WERI-Rb-1 (cell line): ENCODE measurements around the gene ESYT2.
A peak's percentile ranks its signal among the peaks of the same experiment; 100 is the strongest.

Experiments
- DNase-seq: peaks from one replicate; pipeline ENCODE4 v3.0.0-alpha.2; 2020
- H3K27ac ChIP-seq: fragments of 250-450 bp; sonication (Bioruptor Pico); 2 replicates; pipeline ENCODE4 v1.5.1; 2020; ENCODE audit warnings: mild to moderate bottlenecking, moderate library complexity
- H3K27me3 ChIP-seq: fragments of 250-450 bp; sonication (Bioruptor Pico); 2 replicates; pipeline ENCODE4 v1.5.1; 2021; ENCODE audit warnings: mild to moderate bottlenecking, low read depth, moderate library complexity; ENCODE audit not compliant: insufficient read depth, severe bottlenecking
- H3K36me3 ChIP-seq: fragments of 250-450 bp; sonication (Bioruptor Pico); 2 replicates; pipeline ENCODE4 v1.5.1; 2020; ENCODE audit warnings: mild to moderate bottlenecking, moderate library complexity
- H3K4me3 ChIP-seq: 2 replicates; pipeline ENCODE4 v1.5.1; 2011; ENCODE audit warnings: low read depth, mild to moderate bottlenecking, control low read depth, low read length
- H3K9me3 ChIP-seq: fragments of 250-450 bp; sonication (Bioruptor Pico); 2 replicates; pipeline ENCODE4 v1.5.1; 2021; ENCODE audit warnings: mild to moderate bottlenecking, moderate library complexity; ENCODE audit not compliant: severe bottlenecking
- CTCF ChIP-seq: IDR thresholded peaks from 2 replicates; pipeline ENCODE4 v1.5.1; 2011; ENCODE audit warnings: low read depth, mild to moderate bottlenecking, control low read depth, inconsistent platforms, low read length

Gene ESYT2

DNA sequence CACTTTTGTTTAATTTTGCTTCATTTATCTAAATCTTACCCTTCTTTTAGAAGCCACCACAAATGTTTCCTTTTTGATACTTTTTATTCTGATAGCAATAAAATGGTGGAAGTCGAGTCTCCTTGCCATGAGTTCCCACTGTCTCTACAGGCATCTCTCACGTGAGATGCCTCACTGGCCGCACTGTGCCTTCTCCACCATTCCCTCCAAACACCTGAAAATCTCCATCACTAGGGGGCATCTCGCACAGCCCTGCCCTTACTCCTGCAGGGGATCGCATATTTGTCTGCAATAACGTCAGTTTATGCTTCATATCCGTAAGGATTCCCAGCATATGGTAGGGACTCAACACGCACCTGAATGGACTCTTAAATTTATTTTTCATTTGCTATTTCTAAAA, 68.4 kb downstream of the ESYT2 start:
- peak; percentile 30; the same call in 1 of the 2 replicates for TF ChIP-seq CTCF
- Histone ChIP-seq H3K27me3 (no peaks in the 10 kb centered on the region), H3K36me3 (no peaks in the 10 kb centered on the region; the same call in 1 of the 2 replicates), H3K27ac (no peak overlapping the region), H3K9me3 (no peaks in the 10 kb centered on the region), H3K4me3 (no peak overlapping the region)
- DNase-seq: no peak

DNA sequence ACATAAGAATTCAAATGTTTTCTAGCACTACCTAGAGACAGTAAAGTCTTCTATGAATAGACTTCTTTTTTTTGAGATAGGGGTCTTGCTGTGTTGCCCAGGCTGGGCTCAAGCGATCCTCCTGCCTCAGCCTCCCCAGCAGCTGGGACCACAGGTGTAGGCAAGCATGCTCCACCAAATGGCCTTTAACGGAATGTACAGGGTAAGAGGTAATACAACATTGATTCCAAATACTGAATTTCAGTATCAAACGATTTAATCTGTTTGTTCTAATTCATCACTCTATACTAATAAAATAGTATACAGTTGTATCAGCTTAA, 68.9 kb downstream of the ESYT2 start:
- no peak for DNase-seq
- H3K36me3 ChIP-seq: no peaks in the 10 kb centered on the region; the same call in 1 of the 2 replicates
- no peaks in the 10 kb centered on the region for H3K9me3 ChIP-seq
- no peak overlapping the region for H3K27ac ChIP-seq
- H3K27me3 ChIP-seq: no peaks in the 10 kb centered on the region
- no peak overlapping the region for H3K4me3 ChIP-seq
- no peak for TF ChIP-seq CTCF

DNA sequence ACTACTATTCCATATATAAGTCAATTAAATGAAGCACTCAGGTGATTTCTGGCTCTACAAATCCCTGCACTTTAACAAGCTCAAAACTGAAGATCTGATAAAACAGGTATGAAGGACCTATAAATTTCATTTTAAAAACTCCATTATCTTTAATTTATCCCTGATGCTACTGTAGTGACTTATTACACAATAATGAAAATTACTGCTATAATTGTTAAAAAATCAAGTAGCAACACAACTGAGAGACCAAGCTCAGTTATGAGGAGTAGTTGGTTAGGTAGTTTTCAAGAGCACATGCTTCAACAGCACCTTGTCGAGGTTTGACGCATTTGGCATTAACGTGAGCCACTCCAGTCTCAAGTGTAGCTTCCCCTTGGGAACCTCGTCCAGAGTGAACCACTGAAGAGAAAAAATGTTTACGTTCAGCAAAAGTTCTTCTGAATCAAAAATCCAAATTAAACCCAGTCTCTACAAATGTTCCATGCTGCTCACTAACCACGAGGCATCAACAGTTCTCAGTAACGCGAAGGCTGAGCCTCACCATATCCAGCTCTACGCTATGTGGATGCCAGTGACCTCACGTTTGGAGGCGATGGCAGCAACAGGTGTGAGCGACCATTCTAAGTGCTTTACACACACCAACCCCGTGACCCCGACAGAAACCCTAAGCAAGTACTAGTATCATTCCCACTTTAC, 69.4 kb downstream of the ESYT2 start:
- no peak for TF ChIP-seq CTCF
- no peaks in the 10 kb centered on the region; the same call in 1 of the 2 replicates for H3K36me3 ChIP-seq

GRCh38 chr7:158759245-158759614, 70.1 kb downstream of the ESYT2 start:
- Histone ChIP-seq H3K27ac (no peak overlapping the region), H3K27me3 (no peaks in the 10 kb centered on the region), H3K36me3 (no peaks in the 10 kb centered on the region; the same call in 1 of the 2 replicates), H3K9me3 (no peaks in the 10 kb centered on the region), H3K4me3 (no peak overlapping the region)
- DNase-seq: no peak
- no peak for TF ChIP-seq CTCF

More for the DNA sequence above, 69.4 kb downstream of the ESYT2 start:
- no peaks in the 10 kb centered on the region for H3K27me3 ChIP-seq
- DNase-seq: no peak
- H3K4me3 ChIP-seq: no peak overlapping the region
- no peaks in the 10 kb centered on the region for H3K9me3 ChIP-seq
- H3K27ac ChIP-seq: no peak overlapping the region

DNA sequence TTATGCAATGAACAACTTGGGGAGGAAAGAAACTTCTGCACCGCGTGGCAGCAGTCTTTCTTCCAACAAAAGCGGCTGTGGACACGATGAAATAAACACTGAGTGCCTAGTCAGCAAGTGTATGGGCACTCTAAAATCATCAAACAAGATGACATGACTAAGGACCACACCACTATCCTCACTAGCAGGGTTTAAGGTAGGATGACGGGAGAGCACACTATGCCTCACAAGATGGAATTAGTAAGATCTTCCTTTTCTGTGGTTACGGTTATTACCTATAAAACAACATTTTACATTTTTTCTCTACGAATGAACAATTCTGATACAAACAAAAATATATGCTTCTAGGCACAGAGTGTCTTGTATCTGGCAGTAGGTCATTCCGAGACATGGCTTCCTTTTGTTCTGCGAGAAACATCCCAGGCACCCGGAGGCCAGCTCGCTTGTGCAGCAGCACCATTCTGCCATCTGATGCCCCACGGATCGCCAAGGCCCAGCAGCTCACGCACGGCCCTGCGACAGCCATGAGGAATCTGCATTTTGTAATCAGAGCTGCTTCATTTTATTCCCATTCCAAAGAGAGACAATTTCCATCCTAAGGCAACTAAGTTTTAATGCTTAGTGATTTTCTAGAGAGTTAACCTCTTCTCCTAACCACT, 70.6 kb downstream of the ESYT2 start:
- Histone ChIP-seq H3K36me3 (no peaks in the 10 kb centered on the region; the same call in 1 of the 2 replicates), H3K27ac (no peak overlapping the region), H3K4me3 (no peak overlapping the region), H3K27me3 (no peaks in the 10 kb centered on the region), H3K9me3 (no peaks in the 10 kb centered on the region)
- no peak for DNase-seq
- no peak for TF ChIP-seq CTCF
